GM18873 (cell line): ENCODE measurements around the gene SCAMP2.

Source experiments
- ATAC-seq: cut with Tn5 transposase; IDR thresholded peaks from one replicate; pipeline ENCODE4 v1.9.1; 2021; ENCODE audit warnings: mild to moderate bottlenecking, moderate library complexity, moderate number of reproducible peaks; ENCODE audit not compliant: unreplicated experiment, low FRiP score

Gene SCAMP2

GRCh38 chr15:74823324-74823723 is 49.8 kb downstream of the SCAMP2 start:
- no peak for ATAC-seq

- ATAC-seq: no peak
Observed at GRCh38 chr15:74822233-74822632, 50.9 kb downstream of the SCAMP2 start.

- no peak for ATAC-seq
Observed at GRCh38 chr15:74821790-74822158, 51.4 kb downstream of the SCAMP2 start.

GRCh38 chr15:74821091-74821789 is 51.9 kb downstream of the SCAMP2 start:
- ATAC-seq: peak; percentile 79

- no peak for ATAC-seq
Observed at GRCh38 chr15:74820056-74820455, 53.1 kb downstream of the SCAMP2 start.

- ATAC-seq: no peak
Observed at GRCh38 chr15:74817370-74817737, 55.8 kb downstream of the SCAMP2 start.

- ATAC-seq: no peak
Observed at GRCh38 chr15:74816624-74817369, 56.4 kb downstream of the SCAMP2 start.

GRCh38 chr15:74815961-74816360 is 57.2 kb downstream of the SCAMP2 start:
- no peak for ATAC-seq

GRCh38 chr15:74815121-74815934 is 57.8 kb downstream of the SCAMP2 start:
- ATAC-seq: no peak

GRCh38 chr15:74812533-74812932 is 60.6 kb downstream of the SCAMP2 start, which contains the start of gene LMAN1L:
Gene LMAN1L, plus strand, starts transcription at chr15:74812835. Its CDS starts 20 bp downstream, at chr15:74812855.
- no peak for ATAC-seq

- no peak for ATAC-seq
Observed at GRCh38 chr15:74809956-74810355, 63.2 kb downstream of the SCAMP2 start.

- no peak for ATAC-seq
Observed at GRCh38 chr15:74809242-74809641, 63.9 kb downstream of the SCAMP2 start.

- no peak for ATAC-seq
Observed at GRCh38 chr15:74808840-74809229, 64.3 kb downstream of the SCAMP2 start.

GRCh38 chr15:74808078-74808839 is 64.9 kb downstream of the SCAMP2 start:
- ATAC-seq: no peak

- no peak for ATAC-seq
Observed at GRCh38 chr15:74807282-74807681, 65.9 kb downstream of the SCAMP2 start.

- ATAC-seq: no peak
Observed at GRCh38 chr15:74804935-74805334, 68.2 kb downstream of the SCAMP2 start.

- ATAC-seq: no peak
Observed at GRCh38 chr15:74802862-74803447, 70.2 kb downstream of the SCAMP2 start.

GRCh38 chr15:74802290-74802689 is 70.9 kb downstream of the SCAMP2 start:
- no peak for ATAC-seq

- no peak for ATAC-seq
Observed at GRCh38 chr15:74801311-74801997, 71.7 kb downstream of the SCAMP2 start.
